Measurements from ENCODE around the gene EXOSC10. TPM values are rescaled to one million over a fixed set of nuclear protein-coding genes. Genes with fewer than 3 reads are reported as not detected.

The EXOSC10 gene
- total and polyA plus RNA-seq, 9 of the 15 experiments (the other 6 are each of a cell fraction or from before 2014, with no cell fraction given) = 23.4 to 150 (median 105) TPM

DNA sequence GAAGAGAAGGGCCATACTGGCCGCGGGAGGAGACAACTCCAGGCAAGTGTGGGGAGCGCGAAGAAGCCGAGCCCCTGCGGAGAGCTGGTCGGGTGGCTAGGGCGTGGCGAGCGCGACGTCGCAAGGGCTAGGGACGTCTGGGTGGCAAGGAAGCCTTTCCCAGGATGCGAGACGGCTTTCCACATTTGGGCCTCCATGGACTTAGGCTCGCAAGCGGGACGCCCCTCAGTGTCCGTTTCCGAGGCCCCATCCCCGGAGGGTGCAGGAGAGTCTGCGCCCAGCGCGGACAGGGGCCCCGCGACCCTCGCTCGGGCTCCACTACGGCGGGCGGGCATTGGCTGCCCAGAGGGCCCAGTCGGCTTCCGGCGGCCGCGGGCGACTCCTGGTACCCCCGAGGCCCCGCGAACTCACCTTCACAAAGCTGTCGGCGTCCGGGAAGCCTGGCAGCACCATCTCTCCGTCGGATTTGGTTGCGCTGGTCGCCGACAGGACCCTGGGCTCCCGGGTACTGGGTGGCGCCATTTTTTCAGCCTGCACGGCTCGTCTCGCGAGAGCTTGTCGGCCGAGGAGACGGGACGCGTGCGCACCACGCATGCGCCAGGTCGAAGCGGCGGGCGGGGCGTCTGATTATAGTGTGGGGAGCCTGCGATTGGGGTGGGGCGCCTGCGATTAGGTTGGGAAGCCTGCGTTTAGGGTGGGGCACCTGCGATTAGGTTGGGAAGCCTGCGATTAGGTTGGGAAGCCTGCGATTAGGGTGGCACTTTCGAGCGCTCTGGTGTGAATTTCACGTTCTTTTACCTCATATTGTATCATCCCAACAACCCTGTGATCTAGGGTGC lies at the start of gene EXOSC10 (continued):
- TF ChIP-seq, protein P1, sequence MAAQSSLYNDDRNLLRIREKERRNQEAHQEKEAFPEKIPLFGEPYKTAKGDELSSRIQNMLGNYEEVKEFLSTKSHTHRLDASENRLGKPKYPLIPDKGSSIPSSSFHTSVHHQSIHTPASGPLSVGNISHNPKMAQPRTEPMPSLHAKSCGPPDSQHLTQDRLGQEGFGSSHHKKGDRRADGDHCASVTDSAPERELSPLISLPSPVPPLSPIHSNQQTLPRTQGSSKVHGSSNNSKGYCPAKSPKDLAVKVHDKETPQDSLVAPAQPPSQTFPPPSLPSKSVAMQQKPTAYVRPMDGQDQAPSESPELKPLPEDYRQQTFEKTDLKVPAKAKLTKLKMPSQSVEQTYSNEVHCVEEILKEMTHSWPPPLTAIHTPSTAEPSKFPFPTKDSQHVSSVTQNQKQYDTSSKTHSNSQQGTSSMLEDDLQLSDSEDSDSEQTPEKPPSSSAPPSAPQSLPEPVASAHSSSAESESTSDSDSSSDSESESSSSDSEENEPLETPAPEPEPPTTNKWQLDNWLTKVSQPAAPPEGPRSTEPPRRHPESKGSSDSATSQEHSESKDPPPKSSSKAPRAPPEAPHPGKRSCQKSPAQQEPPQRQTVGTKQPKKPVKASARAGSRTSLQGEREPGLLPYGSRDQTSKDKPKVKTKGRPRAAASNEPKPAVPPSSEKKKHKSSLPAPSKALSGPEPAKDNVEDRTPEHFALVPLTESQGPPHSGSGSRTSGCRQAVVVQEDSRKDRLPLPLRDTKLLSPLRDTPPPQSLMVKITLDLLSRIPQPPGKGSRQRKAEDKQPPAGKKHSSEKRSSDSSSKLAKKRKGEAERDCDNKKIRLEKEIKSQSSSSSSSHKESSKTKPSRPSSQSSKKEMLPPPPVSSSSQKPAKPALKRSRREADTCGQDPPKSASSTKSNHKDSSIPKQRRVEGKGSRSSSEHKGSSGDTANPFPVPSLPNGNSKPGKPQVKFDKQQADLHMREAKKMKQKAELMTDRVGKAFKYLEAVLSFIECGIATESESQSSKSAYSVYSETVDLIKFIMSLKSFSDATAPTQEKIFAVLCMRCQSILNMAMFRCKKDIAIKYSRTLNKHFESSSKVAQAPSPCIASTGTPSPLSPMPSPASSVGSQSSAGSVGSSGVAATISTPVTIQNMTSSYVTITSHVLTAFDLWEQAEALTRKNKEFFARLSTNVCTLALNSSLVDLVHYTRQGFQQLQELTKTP (IDR thresholded peaks at IDR 0.05; ENCODE audit: low read depth in 1 of 2, partially characterized antibody in 2 of 2) = no peak
- TF ChIP-seq ELF2 (CRISPR knock-in tag; IDR thresholded peaks at IDR 0.05) = no peak
- no peak for TF ChIP-seq ARNT (IDR thresholded peaks at IDR 0.05)
- TF ChIP-seq, protein P2, sequence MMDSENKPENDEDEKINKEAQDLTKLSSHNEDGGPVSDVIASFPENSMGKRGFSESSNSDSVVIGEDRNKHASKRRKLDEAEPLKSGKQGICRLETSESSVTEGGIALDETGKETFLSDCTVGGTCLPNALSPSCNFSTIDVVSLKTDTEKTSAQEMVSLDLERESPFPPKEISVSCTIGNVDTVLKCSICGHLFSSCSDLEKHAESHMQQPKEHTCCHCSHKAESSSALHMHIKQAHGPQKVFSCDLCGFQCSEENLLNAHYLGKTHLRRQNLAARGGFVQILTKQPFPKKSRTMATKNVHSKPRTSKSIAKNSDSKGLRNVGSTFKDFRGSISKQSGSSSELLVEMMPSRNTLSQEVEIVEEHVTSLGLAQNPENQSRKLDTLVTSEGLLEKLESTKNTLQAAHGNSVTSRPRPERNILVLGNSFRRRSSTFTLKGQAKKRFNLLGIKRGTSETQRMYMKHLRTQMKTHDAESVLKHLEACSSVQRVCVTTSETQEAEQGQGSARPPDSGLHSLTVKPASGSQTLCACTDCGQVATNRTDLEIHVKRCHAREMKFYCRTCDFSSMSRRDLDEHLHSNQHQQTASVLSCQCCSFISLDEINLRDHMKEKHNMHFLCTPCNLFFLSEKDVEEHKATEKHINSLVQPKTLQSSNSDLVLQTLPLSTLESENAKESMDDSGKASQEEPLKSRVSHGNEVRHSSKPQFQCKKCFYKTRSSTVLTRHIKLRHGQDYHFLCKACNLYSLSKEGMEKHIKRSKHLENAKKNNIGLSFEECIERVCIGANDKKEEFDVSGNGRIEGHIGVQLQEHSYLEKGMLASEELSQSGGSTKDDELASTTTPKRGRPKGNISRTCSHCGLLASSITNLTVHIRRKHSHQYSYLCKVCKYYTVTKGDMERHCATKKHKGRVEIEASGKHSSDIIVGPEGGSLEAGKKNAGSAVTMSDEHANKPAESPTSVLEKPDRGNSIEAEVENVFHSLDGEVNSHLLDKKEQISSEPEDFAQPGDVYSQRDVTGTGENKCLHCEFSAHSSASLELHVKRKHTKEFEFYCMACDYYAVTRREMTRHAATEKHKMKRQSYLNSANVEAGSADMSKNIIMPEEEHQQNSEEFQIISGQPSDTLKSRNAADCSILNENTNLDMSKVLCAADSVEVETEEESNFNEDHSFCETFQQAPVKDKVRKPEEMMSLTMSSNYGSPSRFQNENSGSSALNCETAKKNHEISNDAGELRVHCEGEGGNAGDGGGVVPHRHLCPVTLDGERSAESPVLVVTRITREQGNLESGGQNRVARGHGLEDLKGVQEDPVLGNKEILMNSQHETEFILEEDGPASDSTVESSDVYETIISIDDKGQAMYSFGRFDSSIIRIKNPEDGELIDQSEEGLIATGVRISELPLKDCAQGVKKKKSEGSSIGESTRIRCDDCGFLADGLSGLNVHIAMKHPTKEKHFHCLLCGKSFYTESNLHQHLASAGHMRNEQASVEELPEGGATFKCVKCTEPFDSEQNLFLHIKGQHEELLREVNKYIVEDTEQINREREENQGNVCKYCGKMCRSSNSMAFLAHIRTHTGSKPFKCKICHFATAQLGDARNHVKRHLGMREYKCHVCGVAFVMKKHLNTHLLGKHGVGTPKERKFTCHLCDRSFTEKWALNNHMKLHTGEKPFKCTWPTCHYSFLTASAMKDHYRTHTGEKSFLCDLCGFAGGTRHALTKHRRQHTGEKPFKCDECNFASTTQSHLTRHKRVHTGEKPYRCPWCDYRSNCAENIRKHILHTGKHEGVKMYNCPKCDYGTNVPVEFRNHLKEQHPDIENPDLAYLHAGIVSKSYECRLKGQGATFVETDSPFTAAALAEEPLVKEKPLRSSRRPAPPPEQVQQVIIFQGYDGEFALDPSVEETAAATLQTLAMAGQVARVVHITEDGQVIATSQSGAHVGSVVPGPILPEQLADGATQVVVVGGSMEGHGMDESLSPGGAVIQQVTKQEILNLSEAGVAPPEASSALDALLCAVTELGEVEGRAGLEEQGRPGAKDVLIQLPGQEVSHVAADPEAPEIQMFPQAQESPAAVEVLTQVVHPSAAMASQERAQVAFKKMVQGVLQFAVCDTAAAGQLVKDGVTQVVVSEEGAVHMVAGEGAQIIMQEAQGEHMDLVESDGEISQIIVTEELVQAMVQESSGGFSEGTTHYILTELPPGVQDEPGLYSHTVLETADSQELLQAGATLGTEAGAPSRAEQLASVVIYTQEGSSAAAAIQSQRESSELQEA (IDR thresholded peaks at IDR 0.05; ENCODE audit: low read depth) = peak; percentile 78
- TF ChIP-seq ZFPM2 (CRISPR knock-in tag; IDR thresholded peaks at IDR 0.05) = 0 out of 2 replicates have a peak, but pooled peaks have one; percentile 45
- TF ChIP-seq, protein P3, sequence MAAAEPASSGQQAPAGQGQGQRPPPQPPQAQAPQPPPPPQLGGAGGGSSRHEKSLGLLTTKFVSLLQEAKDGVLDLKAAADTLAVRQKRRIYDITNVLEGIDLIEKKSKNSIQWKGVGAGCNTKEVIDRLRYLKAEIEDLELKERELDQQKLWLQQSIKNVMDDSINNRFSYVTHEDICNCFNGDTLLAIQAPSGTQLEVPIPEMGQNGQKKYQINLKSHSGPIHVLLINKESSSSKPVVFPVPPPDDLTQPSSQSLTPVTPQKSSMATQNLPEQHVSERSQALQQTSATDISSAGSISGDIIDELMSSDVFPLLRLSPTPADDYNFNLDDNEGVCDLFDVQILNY (CRISPR knock-in tag; IDR thresholded peaks at IDR 0.05) = no peak
- TF ChIP-seq TFAM (CRISPR knock-in tag; conservative IDR thresholded peaks at IDR 0.05) = no peak
- TF ChIP-seq CBX1 (IDR thresholded peaks at IDR 0.05; ENCODE audit: low read depth) = no peak; the same call in 1 of the 2 replicates
- TF ChIP-seq PURB (CRISPR knock-in tag; IDR thresholded peaks at IDR 0.05; ENCODE audit: low read depth) = no peak
- peak; percentile 93 for TF ChIP-seq POLR2A (conservative IDR thresholded peaks at IDR 0.05)
- peak; percentile 13; the same call in 1 of the 2 replicates for TF ChIP-seq TCF3 (CRISPR knock-in tag; IDR thresholded peaks at IDR 0.05)
- peak; percentile 87 for TF ChIP-seq MEIS2 (IDR thresholded peaks at IDR 0.05; ENCODE audit: partially characterized antibody)
- TF ChIP-seq ZBTB8A (IDR thresholded peaks at IDR 0.05; ENCODE audit: partially characterized antibody) = no peak
- peak; percentile 86 for TF ChIP-seq POLR2AphosphoS5 (IDR thresholded peaks at IDR 0.05; ENCODE audit: control insufficient read depth, insufficient read depth, low read depth, low read length)
- no peak for TF ChIP-seq ZSCAN29 (IDR thresholded peaks at IDR 0.05)
- TF ChIP-seq NFIC (IDR thresholded peaks at IDR 0.05) = peak; percentile 68

Measured in K562 (cell line).